ENCODE data around the gene ITGB8. TPM values are rescaled to one million over a fixed set of nuclear protein-coding genes. Genes with fewer than 3 reads are reported as not detected.

The ITGB8 gene
- total RNA-seq, 1 experiment from 2014 or later, result 1.9 TPM

- TF ChIP-seq, protein P1, sequence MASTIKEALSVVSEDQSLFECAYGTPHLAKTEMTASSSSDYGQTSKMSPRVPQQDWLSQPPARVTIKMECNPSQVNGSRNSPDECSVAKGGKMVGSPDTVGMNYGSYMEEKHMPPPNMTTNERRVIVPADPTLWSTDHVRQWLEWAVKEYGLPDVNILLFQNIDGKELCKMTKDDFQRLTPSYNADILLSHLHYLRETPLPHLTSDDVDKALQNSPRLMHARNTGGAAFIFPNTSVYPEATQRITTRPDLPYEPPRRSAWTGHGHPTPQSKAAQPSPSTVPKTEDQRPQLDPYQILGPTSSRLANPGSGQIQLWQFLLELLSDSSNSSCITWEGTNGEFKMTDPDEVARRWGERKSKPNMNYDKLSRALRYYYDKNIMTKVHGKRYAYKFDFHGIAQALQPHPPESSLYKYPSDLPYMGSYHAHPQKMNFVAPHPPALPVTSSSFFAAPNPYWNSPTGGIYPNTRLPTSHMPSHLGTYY (CRISPR knock-in tag; IDR thresholded peaks at IDR 0.05), result no peak
- TF ChIP-seq RORB (CRISPR knock-in tag; IDR thresholded peaks at IDR 0.05) (no peak), ZNF416 (CRISPR knock-in tag; IDR thresholded peaks at IDR 0.05) (no peak), ATF1 (CRISPR knock-in tag; IDR thresholded peaks at IDR 0.05) (no peak), IRF2 (CRISPR knock-in tag; IDR thresholded peaks at IDR 0.05; ENCODE audit: borderline replicate concordance, low read depth) (no peak), ZNF263 (CRISPR knock-in tag; IDR thresholded peaks at IDR 0.05; ENCODE audit: low read depth) (no peak), ZNF396 (CRISPR knock-in tag; IDR thresholded peaks at IDR 0.05; ENCODE audit: borderline replicate concordance) (no peak)
- TF ChIP-seq, protein P2, sequence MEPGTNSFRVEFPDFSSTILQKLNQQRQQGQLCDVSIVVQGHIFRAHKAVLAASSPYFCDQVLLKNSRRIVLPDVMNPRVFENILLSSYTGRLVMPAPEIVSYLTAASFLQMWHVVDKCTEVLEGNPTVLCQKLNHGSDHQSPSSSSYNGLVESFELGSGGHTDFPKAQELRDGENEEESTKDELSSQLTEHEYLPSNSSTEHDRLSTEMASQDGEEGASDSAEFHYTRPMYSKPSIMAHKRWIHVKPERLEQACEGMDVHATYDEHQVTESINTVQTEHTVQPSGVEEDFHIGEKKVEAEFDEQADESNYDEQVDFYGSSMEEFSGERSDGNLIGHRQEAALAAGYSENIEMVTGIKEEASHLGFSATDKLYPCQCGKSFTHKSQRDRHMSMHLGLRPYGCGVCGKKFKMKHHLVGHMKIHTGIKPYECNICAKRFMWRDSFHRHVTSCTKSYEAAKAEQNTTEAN (CRISPR knock-in tag; IDR thresholded peaks at IDR 0.05), result no peak
Observed at GRCh38 chr7:20288036-20288435, 42.7 kb upstream of the ITGB8 start (continued).

DNA sequence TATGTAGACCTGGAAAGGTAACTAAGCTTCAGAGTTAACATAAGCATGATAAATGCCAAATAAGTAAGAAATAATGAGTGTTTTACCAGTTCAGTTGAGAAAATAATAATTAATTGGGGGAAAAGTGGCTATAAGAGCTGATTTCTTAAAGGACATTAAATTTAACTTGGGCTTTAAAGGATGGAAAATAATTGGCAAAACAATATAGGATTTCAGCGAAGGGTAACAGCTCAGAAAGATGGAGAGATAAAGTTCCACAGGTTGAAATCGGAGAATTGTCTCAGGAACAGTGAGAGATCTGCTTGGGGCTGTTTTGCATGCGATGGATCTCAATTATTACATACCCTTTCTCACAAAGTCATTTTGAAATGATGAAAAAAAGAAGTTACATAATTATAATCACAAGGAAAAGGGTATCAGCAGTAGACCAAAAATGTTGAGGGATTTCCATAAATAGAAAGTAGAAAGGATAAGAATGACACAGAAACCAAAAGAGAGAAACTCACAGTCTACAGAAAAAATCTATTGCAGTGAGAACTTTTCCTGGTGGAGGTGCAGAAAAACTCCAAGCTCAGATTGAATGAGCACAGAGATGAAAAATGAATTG is 40.1 kb upstream of the ITGB8 start:
- ChIA-PET POLR2A (no interaction called here), CTCF (no interaction called here)
- DNase-seq (ENCODE audit: low spot score) (no peak), ATAC-seq (no peak)
- H3K27me3 Mint-ChIP-seq (ENCODE audit: low read depth), result no peaks in the 10 kb centered on the region
- no peak for TF ChIP-seq RORB (CRISPR knock-in tag; IDR thresholded peaks at IDR 0.05)
- no peak for TF ChIP-seq EMX1 (CRISPR knock-in tag; IDR thresholded peaks at IDR 0.05)
- TF ChIP-seq ZNF423 (CRISPR knock-in tag; IDR thresholded peaks at IDR 0.05), result no peak
- TF ChIP-seq ZNF425 (CRISPR knock-in tag; conservative IDR thresholded peaks at IDR 0.05), result no peak
- TF ChIP-seq, protein P3, sequence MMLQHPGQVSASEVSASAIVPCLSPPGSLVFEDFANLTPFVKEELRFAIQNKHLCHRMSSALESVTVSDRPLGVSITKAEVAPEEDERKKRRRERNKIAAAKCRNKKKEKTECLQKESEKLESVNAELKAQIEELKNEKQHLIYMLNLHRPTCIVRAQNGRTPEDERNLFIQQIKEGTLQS (CRISPR knock-in tag; conservative IDR thresholded peaks at IDR 0.05), result no peak
- TF ChIP-seq, protein P4, sequence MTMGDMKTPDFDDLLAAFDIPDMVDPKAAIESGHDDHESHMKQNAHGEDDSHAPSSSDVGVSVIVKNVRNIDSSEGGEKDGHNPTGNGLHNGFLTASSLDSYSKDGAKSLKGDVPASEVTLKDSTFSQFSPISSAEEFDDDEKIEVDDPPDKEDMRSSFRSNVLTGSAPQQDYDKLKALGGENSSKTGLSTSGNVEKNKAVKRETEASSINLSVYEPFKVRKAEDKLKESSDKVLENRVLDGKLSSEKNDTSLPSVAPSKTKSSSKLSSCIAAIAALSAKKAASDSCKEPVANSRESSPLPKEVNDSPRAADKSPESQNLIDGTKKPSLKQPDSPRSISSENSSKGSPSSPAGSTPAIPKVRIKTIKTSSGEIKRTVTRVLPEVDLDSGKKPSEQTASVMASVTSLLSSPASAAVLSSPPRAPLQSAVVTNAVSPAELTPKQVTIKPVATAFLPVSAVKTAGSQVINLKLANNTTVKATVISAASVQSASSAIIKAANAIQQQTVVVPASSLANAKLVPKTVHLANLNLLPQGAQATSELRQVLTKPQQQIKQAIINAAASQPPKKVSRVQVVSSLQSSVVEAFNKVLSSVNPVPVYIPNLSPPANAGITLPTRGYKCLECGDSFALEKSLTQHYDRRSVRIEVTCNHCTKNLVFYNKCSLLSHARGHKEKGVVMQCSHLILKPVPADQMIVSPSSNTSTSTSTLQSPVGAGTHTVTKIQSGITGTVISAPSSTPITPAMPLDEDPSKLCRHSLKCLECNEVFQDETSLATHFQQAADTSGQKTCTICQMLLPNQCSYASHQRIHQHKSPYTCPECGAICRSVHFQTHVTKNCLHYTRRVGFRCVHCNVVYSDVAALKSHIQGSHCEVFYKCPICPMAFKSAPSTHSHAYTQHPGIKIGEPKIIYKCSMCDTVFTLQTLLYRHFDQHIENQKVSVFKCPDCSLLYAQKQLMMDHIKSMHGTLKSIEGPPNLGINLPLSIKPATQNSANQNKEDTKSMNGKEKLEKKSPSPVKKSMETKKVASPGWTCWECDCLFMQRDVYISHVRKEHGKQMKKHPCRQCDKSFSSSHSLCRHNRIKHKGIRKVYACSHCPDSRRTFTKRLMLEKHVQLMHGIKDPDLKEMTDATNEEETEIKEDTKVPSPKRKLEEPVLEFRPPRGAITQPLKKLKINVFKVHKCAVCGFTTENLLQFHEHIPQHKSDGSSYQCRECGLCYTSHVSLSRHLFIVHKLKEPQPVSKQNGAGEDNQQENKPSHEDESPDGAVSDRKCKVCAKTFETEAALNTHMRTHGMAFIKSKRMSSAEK (CRISPR knock-in tag; IDR thresholded peaks at IDR 0.05; ENCODE audit: borderline replicate concordance), result no peak
- no peak for TF ChIP-seq TEAD1 (CRISPR knock-in tag; IDR thresholded peaks at IDR 0.05)
- no peak for TF ChIP-seq RELA (CRISPR knock-in tag; IDR thresholded peaks at IDR 0.05; ENCODE audit: borderline replicate concordance)
- TF ChIP-seq ATF1 (CRISPR knock-in tag; IDR thresholded peaks at IDR 0.05), result no peak
- TF ChIP-seq, protein P1 (CRISPR knock-in tag; IDR thresholded peaks at IDR 0.05), result no peak
- TF ChIP-seq, protein P5, sequence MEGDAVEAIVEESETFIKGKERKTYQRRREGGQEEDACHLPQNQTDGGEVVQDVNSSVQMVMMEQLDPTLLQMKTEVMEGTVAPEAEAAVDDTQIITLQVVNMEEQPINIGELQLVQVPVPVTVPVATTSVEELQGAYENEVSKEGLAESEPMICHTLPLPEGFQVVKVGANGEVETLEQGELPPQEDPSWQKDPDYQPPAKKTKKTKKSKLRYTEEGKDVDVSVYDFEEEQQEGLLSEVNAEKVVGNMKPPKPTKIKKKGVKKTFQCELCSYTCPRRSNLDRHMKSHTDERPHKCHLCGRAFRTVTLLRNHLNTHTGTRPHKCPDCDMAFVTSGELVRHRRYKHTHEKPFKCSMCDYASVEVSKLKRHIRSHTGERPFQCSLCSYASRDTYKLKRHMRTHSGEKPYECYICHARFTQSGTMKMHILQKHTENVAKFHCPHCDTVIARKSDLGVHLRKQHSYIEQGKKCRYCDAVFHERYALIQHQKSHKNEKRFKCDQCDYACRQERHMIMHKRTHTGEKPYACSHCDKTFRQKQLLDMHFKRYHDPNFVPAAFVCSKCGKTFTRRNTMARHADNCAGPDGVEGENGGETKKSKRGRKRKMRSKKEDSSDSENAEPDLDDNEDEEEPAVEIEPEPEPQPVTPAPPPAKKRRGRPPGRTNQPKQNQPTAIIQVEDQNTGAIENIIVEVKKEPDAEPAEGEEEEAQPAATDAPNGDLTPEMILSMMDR (IDR thresholded peaks at IDR 0.05), result no peak
- TF ChIP-seq CBFB (CRISPR knock-in tag; IDR thresholded peaks at IDR 0.05; ENCODE audit: low read depth), result no peak
- TF ChIP-seq MXD4 (CRISPR knock-in tag; IDR thresholded peaks at IDR 0.05; ENCODE audit: borderline replicate concordance), result no peak
- no peaks in the 10 kb centered on the region for H3K36me3 Mint-ChIP-seq
- no peak overlapping the region for H3K27ac Mint-ChIP-seq
- peaks cover 7% of the 10 kb centered on the region for H3K9me3 Mint-ChIP-seq
- no peak overlapping the region for H3K4me3 Mint-ChIP-seq
- H3K4me1 Mint-ChIP-seq, result peaks cover 11% of the 10 kb centered on the region
